ENCODE data around the gene PLXNA4.

The PLXNA4 gene

DNA sequence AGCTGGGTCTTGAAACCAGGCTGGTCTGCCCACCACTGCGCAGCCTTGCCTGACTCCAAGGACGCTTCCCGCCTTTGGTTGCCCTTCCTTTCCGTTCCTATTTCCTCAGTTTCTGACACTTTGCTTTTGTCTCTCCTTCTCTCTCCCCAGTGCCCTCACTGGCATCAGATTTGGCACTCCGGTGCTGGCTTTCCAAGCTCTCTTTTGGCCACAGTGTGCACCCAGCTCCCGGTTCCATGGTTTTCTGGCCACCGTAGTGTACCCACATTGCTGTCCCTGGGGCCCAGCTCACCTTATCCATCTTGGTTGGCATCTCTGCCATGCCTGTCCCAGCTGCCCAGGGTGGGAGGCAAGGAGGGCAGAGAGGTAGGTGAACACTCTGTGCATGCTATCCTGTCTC lies 142.2 kb downstream of the PLXNA4 start:
- DNase-seq = no peak

DNA sequence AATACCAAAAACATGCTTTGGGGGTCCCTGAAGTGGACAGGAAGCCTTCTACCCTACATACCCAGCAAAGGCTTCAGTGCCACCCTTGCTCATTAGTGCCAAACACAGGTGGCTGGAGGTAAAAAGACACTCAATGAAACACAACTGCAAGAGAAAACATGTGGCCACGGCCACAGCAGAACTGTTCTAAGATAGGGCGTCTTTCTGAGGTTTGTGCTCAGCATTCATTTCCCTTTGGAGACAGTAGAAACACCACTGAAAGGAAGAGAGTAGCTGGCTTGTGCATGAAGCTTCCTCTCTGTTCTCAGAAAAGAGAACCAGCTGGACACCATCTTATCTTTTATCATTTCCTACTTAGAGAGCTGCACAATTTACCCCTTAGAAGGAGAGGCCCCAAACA lies 143.0 kb downstream of the PLXNA4 start:
- no peak for DNase-seq

DNA sequence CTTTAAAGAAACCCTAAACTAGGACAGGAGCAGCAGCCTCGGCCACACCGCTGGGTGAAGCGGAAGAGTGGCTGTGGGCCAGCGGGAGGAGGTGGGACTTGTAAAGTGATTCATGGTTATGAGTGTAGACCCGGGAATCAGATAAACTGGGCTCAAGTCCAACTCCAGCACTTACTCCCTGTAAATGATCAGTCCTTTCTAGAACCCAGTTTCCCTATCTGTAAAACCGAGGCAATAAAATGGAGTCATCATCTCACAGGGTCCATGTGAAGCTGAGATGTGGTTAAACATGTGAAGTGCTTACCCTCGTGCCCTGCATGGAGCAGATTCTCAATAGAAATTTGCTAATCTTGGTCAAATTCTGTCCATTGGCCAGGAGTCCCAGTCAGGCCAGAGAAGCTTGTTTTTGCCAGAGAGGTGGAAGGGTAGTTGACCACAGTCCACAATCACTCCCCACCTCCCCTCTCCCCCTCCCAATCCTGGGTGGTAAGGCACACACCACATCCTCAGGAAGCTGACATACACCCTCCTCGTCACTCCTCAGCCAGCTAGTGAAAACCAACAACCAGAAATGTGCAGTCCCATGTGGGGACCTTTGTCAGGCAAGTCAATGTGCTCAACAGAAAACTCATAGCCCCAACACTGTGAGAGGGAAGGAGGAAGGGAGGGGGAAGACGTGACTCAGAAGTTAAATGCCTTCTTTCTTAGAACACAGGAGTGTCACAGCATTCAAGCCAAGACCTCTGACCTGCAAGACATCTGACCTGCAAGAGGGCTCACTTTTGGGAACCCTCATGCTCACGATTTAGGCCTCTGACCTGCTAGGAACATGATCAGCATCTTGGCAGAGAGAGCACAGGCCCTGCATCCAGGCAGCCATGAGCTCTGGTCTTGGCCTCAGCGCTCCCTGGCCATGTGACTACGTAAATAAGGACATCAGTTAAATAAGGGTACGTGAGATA lies 145.1 kb downstream of the PLXNA4 start:
- DNase-seq = no peak

DNA sequence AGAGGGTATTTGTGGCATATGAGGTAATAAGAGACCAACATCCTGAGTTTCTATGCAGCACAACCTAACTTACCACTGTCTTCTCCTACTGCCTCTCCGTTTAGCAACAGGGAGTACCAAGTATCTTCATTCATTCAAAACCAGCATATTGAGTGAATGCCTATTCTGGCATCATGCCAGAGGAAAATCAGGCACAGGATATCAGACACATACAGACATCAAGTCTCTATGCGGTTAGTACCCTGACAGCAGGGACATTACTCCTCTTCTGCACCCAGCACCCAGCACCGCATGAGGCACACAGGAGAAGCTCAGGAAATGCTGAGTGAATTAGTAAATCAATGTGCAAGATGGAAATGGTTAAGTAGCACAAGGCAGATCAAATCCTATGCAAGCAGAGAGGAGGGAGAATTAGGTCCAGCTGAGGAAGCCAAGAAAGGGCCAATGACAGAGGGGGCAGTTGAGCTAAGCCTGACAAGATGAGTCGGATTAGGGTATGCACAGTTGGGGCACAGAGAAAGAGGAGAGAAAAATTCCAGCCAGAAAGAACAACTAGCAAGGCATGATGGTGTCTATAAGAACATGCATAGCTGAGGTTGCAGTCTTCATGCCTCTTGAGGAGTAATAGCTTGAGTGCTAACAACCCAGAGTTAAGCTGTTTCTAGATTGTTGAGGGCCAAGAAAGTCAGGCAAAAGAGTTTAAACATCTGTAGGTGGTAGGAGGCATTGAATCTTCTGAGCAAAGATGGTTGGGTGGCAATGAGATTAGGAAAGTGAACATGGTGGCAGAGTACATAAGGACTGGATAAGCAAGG lies 146.0 kb downstream of the PLXNA4 start:
- DNase-seq = no peak

DNA sequence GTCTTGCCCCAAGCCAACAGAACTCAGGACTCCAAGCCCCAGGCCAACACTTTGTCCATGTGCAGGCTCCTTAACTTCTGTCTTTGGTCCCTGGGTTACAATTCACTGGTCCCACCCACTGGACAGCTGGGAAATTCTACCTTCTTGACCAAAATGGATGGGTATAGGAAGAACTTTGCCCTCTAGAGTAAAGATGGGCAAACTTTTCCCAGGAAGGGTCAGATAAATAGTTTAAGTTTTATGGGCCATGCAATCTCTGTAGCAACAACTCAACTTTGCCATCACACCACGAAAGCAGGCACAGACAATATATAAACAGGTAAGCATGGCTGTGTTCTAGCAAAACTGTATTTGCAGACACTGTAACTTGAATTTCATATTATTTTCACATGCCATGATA lies 147.1 kb downstream of the PLXNA4 start:
- no peak for DNase-seq

DNA sequence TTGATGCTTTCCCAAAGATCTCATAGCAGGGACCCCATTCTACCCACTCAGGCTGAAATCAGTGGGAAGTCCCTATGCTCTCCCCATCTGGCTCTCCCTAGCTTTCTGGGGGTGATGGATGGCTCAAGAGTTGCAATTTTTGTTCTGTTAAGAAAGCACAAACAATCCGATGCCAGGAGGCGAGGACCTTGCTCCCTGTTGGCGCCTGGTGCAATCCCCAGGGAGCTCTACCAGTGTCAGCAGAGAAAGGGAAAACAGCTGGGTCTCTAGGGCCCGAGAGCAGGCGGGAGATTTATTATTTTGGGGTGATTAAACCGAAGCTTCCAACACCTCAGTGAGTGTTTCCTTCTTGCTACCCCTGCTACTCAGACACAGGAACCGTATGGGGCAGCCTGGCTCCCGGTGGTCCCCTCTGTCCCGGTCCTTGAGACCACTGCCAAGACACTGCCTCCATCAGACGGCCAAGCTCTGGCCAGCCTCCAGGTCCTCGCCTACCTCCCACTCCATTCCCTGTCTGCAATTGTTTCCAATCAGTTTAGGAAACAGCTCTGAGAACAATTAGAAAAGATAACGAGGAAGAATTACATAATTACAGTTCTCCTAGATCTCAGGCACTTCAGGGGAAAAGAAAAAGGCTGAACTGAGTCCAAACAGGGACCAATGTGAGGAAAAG lies 147.9 kb downstream of the PLXNA4 start:
- no peak for DNase-seq

DNA sequence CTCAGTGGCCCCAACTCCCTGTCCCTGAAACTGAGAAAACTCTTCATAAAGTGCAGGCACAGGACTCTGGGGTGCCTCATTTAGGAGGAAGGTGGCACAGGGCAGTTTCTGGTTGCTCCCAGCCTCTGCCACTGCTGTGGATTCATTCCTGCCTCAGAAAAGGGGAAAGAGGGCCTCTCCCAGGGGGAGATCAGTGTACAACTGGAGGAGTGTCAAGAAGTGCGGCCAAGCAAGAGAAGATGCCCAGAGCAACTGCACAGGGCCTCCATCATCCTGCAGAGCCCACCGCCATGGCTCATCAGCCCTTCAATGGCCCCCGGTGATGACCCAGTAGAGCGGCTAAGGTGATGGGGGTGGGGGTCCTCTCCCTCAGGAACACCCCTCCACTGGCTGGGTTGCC lies 150.3 kb downstream of the PLXNA4 start:
- no peak for DNase-seq

DNA sequence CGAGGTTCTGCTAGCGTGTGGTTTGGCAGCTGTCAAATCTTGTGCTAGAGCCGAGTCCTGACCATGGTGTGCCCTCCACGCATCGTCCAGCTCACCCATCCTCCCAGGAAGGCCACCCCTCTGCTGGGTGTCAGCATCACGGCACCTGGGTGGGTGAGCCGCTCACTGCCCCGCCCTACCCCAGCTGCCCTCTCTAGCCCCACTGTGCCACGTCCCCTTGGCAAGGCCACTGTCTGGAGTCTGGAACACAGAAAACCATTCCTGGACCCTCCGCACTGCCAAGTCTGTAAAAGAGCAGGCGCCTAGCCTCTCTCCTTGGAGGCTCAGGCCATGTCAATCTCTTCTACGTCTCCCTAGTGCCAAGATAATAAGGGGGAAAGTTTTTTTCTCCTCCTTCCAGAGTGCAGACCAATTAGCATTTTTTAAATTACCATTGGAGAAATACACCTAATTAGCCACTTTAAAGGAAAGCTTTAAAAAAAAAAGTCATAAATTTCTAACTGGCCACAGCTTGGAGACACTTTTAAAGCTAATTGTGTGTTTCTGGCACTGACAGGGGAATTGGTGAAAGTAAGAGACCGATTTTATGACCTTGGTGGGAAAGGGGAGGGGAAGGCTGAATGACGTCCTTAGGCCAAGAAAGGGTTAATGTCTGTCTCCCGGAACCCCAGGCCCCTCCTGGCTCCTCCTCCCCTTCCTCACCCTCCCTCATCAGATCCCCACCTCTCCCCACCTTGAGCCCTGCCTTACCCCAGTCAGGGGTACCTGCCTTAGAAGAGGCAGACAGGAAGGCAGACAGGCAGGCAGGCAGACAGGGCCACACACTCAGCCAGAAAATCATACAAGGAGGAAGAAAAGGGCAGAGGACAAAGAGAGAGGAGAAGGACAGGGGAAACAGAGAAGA lies 151.2 kb downstream of the PLXNA4 start:
- DNase-seq = no peak

DNA sequence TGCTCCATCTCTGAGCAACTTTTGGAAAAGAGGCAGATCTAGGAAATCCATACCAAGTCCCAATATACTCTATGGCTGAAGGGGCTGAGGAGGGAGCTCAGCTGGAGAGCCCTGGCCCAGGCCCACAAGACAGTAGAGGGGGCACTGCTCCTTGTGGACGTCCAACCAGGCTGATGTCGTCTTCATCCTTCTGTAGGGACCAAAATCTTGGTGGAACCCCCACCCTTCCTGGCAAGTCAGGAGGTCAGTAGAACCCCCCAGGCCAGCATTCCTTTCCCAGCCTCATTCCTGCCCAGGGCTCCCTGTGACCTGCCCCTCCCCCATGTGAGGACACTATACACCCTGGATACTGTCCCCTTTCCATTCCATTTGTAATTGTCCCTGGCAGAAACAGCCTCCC lies 152.0 kb downstream of the PLXNA4 start:
- no peak for DNase-seq

DNA sequence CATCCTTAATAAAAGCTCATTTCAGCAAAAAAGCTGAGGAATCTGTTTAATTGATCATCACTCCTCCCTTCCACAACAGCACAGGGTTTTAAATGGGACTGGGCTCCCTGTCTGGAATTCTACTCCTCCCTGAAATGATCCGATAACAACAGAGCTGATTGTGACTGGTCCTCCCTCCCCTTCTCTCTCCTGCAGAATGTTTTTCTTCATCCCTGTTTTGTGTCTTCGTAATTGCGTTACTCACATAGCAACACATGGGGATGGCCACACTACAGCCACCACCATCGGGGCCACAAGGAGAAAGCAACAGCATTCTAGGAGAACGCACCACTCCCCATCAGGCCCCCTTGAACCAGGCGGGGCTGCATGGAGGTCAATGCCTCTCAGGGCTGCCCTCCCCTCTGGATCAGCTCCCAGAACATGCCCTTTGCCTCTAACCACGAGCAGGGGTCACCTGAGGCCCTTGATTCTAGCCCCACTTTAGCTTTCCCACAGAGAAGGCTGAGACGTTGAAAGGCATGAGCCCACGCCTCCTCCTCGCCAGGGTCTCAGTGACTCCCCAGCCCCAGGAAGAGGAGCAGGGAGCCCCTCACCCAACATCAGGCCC lies 152.6 kb downstream of the PLXNA4 start:
- DNase-seq = no peak

DNA sequence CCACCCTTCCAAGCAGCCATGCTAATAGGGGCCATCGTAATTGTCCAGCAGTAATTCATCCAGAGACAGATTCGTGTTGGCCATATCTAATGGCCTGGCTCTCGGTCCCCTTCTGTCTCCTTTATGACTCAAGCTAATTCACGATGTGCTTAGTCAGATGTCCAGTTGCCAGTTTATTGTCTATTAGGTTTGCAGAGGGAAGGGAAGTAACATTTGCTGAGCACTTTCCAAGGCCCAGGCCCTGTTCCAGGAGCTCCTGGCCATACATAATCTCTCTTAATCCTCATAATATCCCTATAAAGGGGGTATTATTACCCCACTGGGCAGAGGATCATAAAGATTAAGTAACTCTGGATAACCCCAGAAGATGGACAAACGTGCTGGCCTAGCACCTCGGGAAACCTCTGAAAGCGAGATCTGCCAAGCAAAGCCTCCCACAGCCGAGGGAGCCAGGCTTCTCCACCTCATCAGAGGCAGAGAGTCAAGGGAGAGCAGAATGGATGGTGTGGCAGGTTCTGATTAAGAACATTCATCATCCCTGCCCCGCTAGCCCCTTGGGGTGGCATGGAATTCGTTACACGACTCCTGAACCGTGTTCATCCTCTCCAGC lies 153.7 kb downstream of the PLXNA4 start:
- no peak for DNase-seq

DNA sequence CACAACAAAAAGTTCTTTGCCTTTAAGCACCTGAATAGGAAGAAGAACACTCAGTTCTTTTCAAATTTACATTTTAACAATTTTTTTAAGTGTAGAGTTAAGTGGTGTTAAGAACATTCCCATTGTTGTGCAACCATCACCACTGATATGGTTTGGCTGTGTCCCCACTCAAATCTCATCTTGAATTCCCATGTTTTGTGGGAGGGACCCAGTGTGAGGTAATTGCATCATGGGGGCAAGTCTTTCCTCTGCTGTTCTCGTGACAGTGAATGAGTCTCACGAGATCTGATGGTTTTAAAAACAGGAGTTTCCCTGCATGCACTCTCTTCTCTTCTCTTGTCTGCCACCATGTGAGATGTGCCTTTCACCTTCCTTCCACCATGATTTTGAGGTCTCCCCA lies 155.7 kb downstream of the PLXNA4 start:
- DNase-seq = no peak

DNA sequence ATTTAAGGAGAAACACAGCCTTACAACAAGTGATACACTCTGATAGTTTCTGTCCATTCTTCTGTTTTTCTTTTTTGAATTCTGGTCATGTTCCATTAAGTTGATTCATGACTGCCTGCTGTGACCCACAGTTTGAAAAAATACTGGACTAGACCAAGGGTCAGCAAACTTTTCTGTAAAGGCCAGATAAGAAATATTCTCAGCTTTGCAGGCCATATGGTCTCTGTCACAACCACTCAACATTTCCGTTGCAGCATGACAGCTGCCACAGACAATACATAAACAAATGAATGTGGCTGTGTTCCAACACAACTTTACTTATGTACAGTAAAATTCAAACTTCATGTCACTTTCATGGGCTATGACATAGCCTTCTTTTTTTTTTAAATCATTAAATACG lies 156.7 kb downstream of the PLXNA4 start:
- no peak for DNase-seq

DNA sequence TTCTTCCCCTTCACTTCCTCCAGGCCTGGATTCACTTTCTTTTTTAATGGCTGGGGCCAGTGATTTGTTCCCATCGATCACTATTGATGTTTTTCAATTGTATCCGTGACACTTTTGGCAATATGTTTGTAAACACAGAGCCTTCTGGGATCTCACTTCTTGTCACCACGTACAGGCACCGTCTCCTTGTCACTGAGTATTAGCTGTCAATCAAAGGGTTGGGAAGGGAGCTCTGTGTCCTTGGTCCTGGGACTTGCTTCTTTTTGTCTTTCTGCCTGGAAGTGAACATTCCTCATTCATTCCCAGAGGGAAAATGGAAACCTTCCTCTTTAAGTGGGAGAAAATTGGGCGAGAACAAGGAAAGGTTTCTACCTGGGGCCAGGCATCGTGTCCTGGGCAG lies 157.4 kb downstream of the PLXNA4 start:
- no peak for DNase-seq

DNA sequence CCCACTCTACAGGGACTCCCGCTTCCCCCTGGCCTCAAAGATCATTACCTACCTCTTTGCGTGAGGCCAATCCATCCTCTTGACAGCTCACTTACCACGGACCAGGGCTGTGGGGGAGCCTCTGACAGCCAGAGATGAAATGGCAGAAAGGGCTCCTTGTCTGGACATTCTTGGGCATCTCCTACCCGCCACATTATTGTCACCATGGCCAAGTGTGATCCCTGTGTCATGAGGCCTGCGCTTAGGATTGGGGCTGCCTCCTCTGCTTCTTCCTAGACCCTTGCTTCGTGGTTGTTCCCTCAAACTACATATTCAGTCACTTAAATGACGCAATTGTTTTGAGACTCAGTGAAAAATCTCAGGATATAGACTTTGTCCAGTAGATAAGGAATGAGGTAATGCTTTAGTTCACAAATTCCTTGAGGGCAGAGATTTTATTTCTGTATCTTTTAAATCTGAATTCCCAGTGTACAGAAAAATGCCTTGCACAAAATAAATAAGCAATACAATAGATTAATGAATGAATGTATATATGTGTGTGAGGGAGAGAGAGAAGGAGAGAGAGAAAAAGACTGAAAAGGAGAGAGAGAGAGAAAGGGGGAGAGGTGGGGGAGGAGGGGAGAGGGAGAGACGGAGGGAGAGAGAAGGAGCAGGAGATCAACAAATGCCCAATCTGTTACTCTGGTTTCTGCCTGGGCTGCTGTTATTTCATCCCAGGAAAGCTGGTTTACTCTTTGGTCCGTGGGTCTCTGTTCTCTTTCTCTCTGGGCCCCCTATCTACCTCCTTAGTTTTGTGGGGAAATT lies 159.0 kb downstream of the PLXNA4 start:
- no peak for DNase-seq

DNA sequence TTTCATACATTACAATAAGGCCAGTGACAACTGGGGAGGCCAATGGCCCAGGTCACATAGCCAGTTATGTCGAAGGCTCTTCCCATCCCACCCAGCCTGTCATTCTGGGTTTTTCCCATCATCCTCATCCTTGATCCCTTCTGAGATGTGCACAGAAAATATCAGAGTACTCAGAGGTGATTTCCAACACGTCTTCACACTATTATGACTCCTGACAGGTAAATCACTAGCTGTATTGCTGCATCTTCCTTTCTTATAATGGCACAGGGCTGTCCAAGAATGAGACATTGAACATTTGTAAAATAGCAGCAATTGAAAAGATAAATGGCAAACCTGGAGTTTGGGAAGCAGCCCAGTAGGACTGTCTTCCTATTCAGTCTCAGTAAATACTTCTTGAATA lies 159.9 kb downstream of the PLXNA4 start:
- DNase-seq = no peak

DNA sequence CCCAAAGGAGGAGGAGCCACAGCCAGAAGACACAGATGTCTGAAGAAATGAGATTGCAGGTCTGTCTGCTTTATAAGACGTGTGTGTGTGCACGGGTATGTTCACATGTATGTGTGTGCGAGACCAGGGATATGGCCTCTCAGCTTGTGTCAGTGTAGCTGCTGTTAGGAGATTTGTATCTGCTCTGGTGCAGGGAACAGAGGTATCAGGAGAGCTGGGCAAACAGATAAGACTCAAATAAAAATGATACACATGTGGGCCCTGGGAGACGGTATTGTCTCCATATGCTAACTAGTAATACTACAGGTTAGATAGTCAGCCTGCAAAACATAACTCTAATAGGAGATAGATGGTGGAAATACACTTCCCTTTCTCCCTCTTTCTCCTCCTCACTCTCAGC lies 161.0 kb downstream of the PLXNA4 start:
- DNase-seq = no peak

DNA sequence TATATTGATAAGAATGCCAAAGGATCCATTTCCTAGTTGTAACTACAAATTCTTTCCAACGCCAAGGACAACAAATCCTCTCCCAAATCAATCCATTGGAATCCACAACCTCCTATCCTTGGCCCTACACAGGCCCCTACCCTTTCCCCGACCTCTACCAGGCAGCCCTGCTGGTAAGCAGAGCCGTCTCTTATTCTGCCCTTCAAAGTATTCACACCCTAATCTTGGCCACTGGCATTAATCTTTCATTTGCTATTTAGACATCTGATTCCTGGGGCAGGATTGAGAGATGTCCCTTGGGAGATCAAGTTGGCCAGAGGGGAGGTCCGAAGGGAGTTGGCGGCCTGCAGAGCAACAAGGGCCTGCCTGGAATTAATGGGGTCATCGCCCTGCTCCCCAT lies 161.4 kb downstream of the PLXNA4 start:
- DNase-seq = no peak

DNA sequence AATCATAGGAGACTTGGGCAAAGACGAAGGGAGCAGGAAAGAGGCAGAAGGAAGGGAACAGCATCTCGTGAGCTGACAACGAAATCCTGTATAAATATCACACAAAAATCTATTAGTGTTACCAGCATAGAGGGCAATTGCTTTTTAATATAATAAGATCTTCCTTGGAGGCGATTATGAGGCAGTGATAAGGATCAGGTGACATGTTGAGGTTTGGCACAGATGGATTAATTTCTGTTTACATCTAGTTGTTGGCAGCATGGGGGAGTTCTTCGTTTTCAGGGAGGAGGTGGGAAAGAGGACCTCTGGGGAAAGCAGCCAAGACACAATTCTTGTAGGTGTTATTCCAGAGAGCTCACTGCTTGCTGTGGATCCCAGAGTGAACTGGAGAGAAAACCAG lies 163.8 kb downstream of the PLXNA4 start:
- DNase-seq = no peak

DNA sequence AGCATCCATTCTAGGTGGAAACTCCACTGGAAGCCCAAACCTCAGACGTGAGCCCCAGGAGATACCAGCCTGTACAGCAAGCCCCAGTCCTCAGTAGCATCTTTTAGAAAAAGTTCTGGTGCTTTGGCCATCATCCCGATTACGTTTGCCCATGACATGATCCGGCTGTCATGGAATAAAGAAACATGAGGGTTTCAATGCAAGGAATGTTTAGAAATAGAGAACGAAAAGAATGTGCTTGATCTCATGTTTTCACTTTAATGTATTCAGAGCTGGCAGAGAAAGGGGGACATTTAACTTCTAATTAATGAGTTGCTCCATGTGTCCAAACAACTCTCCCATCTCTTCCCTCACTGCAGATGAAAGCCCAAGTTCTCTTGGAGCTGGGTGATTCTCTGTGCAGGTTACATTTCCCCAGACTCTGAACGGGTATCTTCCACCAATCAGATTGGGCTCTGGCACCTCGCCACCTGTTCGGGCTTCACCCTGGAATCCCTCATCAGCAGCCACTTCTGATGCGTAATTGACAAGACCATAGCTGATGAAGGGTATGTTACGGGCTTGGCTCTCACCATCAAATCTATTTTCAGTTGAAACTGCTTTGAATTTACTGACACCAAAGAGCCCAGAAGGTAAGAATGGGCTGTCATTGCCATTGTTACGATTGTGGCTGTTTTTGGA lies 165.3 kb downstream of the PLXNA4 start:
- no peak for DNase-seq

Data from activated naive CD4-positive, alpha-beta T cell treated with anti-CD3 and anti-CD28 coated beads, Interleukin-2, amount 50 U/mL, for 16 hours (primary cell).